Nephron (organoid): Measurements from ENCODE around the gene ERC1.

Experiments used
- H3K27ac Mint-ChIP-seq, 3 experiments: 2 replicates each; pipeline ENCODE4 v1.8.0; 2020; ENCODE audit warnings: mixed read lengths in 3 of 3, mild to moderate bottlenecking in 2 of 3, moderate library complexity in 1 of 3
- H3K27me3 Mint-ChIP-seq: 2 replicates; pipeline ENCODE4 v1.8.0; 2021; ENCODE audit warnings: low read depth, mild to moderate bottlenecking, moderate library complexity, mixed read lengths
- H3K36me3 Mint-ChIP-seq: 2 replicates; pipeline ENCODE4 v1.8.0; 2020; ENCODE audit warnings: low read depth, mixed read lengths
- H3K4me1 Mint-ChIP-seq: 2 replicates; pipeline ENCODE4 v1.8.0; 2020; ENCODE audit warnings: mixed read lengths
- H3K4me3 Mint-ChIP-seq, 3 experiments: 2 replicates each; pipeline ENCODE4 v1.8.0; 2020; ENCODE audit warnings: mild to moderate bottlenecking in 3 of 3, mixed read lengths in 3 of 3, moderate library complexity in 2 of 3
- H3K9me3 Mint-ChIP-seq: 2 replicates; pipeline ENCODE4 v1.8.0; 2020; ENCODE audit warnings: mixed read lengths
- TF ChIP-seq, protein P1 (sequence below), 3 experiments: fragments of 200-600 bp; sonication (generic); IDR thresholded peaks; one replicate each; pipeline ENCODE4 v1.5.0; 2021; ENCODE audit warnings: antibody characterized with exemption in 3 of 3; ENCODE audit not compliant: unreplicated experiment in 3 of 3

ERC1 gene

DNA sequence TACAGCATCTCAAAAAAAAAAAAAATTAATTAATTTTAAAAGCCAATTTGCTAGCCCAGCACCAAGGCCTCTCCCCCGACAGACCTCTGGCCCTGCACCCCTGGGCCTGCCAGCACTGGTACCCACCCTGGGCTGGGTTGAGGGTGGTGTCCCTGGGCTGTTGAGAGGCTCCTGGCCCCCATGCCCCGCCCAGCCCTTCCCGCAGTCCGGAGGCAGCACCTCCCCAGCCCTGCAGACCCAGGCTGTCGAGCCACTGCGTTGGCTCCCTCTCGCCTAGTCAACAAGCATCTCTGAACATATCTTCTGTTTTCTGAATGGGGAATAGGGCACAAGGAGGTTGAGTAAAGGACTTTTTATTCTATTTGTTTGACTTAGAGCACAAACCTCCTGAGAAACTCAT lies 516.3 kb downstream of the ERC1 start:
- no peak overlapping the region for H3K27ac Mint-ChIP-seq

DNA sequence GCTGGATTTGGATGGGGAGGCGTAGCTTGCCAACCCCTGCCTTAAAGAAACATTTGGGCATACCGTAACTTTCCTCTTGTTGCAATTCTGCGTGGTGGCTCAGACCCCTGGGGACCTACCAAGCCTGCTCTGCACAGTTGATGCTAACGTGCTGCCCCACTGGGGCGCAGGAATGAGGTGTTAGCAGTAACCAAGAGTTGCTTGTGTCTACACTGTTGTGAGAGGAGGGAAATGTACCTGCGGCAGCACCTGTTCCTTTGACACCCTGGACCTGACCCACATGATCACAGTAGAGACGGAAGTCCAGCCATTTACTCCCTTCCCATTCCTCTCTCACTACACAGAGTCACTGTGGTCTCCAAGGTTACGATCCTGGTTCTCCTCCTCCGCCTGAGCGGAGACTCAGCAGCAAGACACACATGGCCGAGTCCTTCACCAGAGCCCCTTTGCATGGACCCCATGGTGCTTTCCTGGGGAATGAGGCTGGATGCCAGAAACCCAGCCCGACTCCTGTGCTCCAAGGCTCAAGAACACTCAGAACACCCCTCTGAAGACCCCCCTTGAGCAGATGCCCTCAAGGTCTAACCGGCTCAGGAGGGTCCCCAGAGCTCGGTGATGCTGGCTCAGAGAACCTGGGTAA lies 518.5 kb downstream of the ERC1 start:
- Mint-ChIP-seq H3K9me3 (peaks cover 5% of the 10 kb centered on the region), H3K36me3 (no peaks in the 10 kb centered on the region), H3K27me3 (peaks cover 22% of the 10 kb centered on the region), H3K4me3 (no peak overlapping the region), H3K4me1 (peaks cover 20% of the 10 kb centered on the region), H3K27ac (peak overlapping the region in 1 of 3 experiments; percentile 36)
- TF ChIP-seq, protein P1, sequence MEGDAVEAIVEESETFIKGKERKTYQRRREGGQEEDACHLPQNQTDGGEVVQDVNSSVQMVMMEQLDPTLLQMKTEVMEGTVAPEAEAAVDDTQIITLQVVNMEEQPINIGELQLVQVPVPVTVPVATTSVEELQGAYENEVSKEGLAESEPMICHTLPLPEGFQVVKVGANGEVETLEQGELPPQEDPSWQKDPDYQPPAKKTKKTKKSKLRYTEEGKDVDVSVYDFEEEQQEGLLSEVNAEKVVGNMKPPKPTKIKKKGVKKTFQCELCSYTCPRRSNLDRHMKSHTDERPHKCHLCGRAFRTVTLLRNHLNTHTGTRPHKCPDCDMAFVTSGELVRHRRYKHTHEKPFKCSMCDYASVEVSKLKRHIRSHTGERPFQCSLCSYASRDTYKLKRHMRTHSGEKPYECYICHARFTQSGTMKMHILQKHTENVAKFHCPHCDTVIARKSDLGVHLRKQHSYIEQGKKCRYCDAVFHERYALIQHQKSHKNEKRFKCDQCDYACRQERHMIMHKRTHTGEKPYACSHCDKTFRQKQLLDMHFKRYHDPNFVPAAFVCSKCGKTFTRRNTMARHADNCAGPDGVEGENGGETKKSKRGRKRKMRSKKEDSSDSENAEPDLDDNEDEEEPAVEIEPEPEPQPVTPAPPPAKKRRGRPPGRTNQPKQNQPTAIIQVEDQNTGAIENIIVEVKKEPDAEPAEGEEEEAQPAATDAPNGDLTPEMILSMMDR (IDR thresholded peaks at IDR 0.05; ENCODE audit: unreplicated experiment in 3 of 3) = no peak

More for the DNA sequence above, 516.3 kb downstream of the ERC1 start:
- Mint-ChIP-seq H3K9me3 (no peaks in the 10 kb centered on the region), H3K36me3 (no peaks in the 10 kb centered on the region), H3K4me3 (no peak overlapping the region), H3K27me3 (peaks cover 26% of the 10 kb centered on the region), H3K4me1 (peaks cover 36% of the 10 kb centered on the region)
- TF ChIP-seq, protein P1 (IDR thresholded peaks at IDR 0.05; ENCODE audit: unreplicated experiment in 3 of 3) = no peak

GRCh38 chr12:1510056-1510812 lies 519.2 kb downstream of the ERC1 start:
- TF ChIP-seq, protein P1 (IDR thresholded peaks at IDR 0.05; ENCODE audit: unreplicated experiment in 3 of 3) = no peak
- peaks cover 10% of the 10 kb centered on the region for H3K9me3 Mint-ChIP-seq
- no peak overlapping the region for H3K4me3 Mint-ChIP-seq
- H3K36me3 Mint-ChIP-seq = no peaks in the 10 kb centered on the region
- no peak overlapping the region for H3K27ac Mint-ChIP-seq
- H3K4me1 Mint-ChIP-seq = peaks cover 14% of the 10 kb centered on the region
- H3K27me3 Mint-ChIP-seq = peaks cover 17% of the 10 kb centered on the region

- no peak overlapping the region for H3K4me3 Mint-ChIP-seq
- no peak overlapping the region for H3K27ac Mint-ChIP-seq
- peaks cover 16% of the 10 kb centered on the region for H3K4me1 Mint-ChIP-seq
- peaks cover 4% of the 10 kb centered on the region for H3K36me3 Mint-ChIP-seq
- TF ChIP-seq, protein P1 (IDR thresholded peaks at IDR 0.05; ENCODE audit: unreplicated experiment in 3 of 3) = no peak
- H3K9me3 Mint-ChIP-seq = peaks cover 22% of the 10 kb centered on the region
- peaks cover 5% of the 10 kb centered on the region for H3K27me3 Mint-ChIP-seq
Observed at GRCh38 chr12:1515010-1515409, 524.0 kb downstream of the ERC1 start.

DNA sequence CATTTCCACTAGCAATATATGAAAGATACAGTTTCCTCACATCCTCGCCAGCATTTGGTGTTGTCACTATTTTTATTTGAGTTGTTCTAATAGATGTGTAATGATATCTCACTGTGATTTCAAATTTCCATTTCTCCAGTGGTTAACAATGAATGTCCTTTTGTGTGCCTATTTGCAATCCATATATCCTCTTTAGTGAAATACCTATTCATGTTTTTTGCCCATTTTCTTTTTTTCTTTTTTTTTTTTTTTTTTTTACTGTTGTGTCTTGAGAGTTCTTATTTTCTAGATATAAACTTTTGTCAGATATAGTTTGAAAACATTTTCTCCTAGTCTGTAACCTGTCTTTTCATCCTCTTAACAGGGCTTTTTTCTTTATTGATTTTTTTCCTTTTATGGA lies 524.4 kb downstream of the ERC1 start:
- TF ChIP-seq, protein P1 (IDR thresholded peaks at IDR 0.05; ENCODE audit: unreplicated experiment in 3 of 3) = no peak
- H3K36me3 Mint-ChIP-seq = peaks cover 4% of the 10 kb centered on the region
- peaks cover 5% of the 10 kb centered on the region for H3K27me3 Mint-ChIP-seq
- no peak overlapping the region for H3K27ac Mint-ChIP-seq
- peaks cover 22% of the 10 kb centered on the region for H3K9me3 Mint-ChIP-seq
- H3K4me1 Mint-ChIP-seq = peaks cover 12% of the 10 kb centered on the region
- no peak overlapping the region for H3K4me3 Mint-ChIP-seq
